Spleen (tissue), 11 donors: Measurements from ENCODE around the gene SAMD14. TPM values are rescaled to one million over a fixed set of nuclear protein-coding genes. Genes with fewer than 3 reads are reported as not detected.

Experiments
- DNase-seq: peaks from one replicate; pipeline ENCODE4 v3.0.0-alpha.2; 2020
- H3K27ac ChIP-seq, 8 donors: fragments of 200-600 bp; sonication (generic) in 7 of 8; 1 replicate in 4 of 8; 2 replicates in 4 of 8; pipeline versions ENCODE4 v1.5.0 to v1.8.0; 2016 to 2021; ENCODE audit warnings: inconsistent platforms in 4 of 8, mild to moderate bottlenecking in 4 of 8, moderate library complexity in 1 of 8
- H3K27me3 ChIP-seq, 7 donors: fragments of 200-600 bp; sonication (generic) in 6 of 7; replicated peaks in 1 of 7; 1 replicate in 4 of 7; 2 replicates in 3 of 7; pipeline versions ENCODE4 v1.5.0 to v1.8.0; 2016 to 2021; ENCODE audit warnings: inconsistent platforms in 3 of 7, mild to moderate bottlenecking in 1 of 7
- H3K36me3 ChIP-seq, 6 donors: fragments of 200-600 bp; sonication (generic) in 5 of 6; 1 replicate in 4 of 6; 2 replicates in 2 of 6; pipeline versions ENCODE4 v1.5.0 to v1.8.0; 2016 to 2021; ENCODE audit warnings: inconsistent platforms in 2 of 6
- H3K4me1 ChIP-seq, 6 donors: fragments of 200-600 bp; sonication (generic) in 5 of 6; 1 replicate in 3 of 6; 2 replicates in 3 of 6; pipeline versions ENCODE4 v1.5.0 to v1.8.0; 2016 to 2021; ENCODE audit warnings: inconsistent platforms in 3 of 6
- H3K4me3 ChIP-seq, 8 donors: fragments of 200-600 bp; sonication (generic) in 7 of 8; 1 replicate in 4 of 8; 2 replicates in 4 of 8; pipeline versions ENCODE4 v1.5.0 to v1.8.0; 2016 to 2021; ENCODE audit warnings: inconsistent platforms in 4 of 8, mild to moderate bottlenecking in 4 of 8, moderate library complexity in 2 of 8
- H3K9me3 ChIP-seq, 8 donors: fragments of 200-600 bp; sonication (generic) in 7 of 8; 1 replicate in 4 of 8; 2 replicates in 4 of 8; pipeline versions ENCODE4 v1.5.0 to v1.8.0; 2016 to 2021; ENCODE audit warnings: inconsistent platforms in 4 of 8
- POLR2A ChIP-seq, 3 donors: fragments of 450-650 bp; IDR thresholded peaks; one replicate each; pipeline ENCODE4 v1.5.1; 2017; ENCODE audit warnings: antibody characterized with exemption in 3 of 3, mild to moderate bottlenecking in 1 of 3
- POLR2AphosphoS5 ChIP-seq, 3 donors: sonication (generic); formaldehyde crosslinking; IDR thresholded peaks; one replicate each; pipeline ENCODE4 v1.5.1; 2017; ENCODE audit warnings: antibody characterized with exemption in 3 of 3
- WGBS, 5 donors: extraction: QIAGEN DNeasy Blood & Tissue Kit in 3 of 5; methylation state at CpG; one replicate each; pipeline versions ENCODE4 v1.1.5 to v1.1.7; 2013 to 2018; 5-methylcytosine and 5-hydroxymethylcytosine counted together
- intact Hi-C: fragments of 100-400 bp; cut with DNase I; formaldehyde crosslinking; loops from one replicate; pipeline ENCODE4 v1.15.0; 2023; ENCODE audit warnings: low total_unique reads
- polyA plus RNA-seq, 3 donors: library from polyadenylated mRNA; stranded (reverse); fragments of 200-250 nt; gene quantifications; one replicate each; pipeline ENCODE4 v1.2.1, GENCODE V29; 2013
- total RNA-seq, 7 donors: library from RNA; depleted of rRNA in 3 of 7; stranded (reverse); fragments of >200 nt in 3 of 7; fragmentation: NEBNext Ultra II Directional in 4 of 7; extraction: Animal tissue kit (Norgen Biotek cat#: 25700) in 4 of 7; gene quantifications; one replicate each; pipeline versions ENCODE4 v1.1.0 to v1.2.1, GENCODE V29; 2016 to 2021
- TF ChIP-seq, protein P1 (sequence below), 11 experiments: fragments of 200-600 bp in 7 of 11; fragments of 450-650 bp in 4 of 11; sonication (generic) in 4 of 11; IDR thresholded peaks in 8 of 11; conservative IDR thresholded peaks in 3 of 11; 1 replicate in 7 of 11; 2 replicates in 4 of 11; pipeline versions ENCODE4 v1.4.0 to v1.8.0; 2016 to 2021; ENCODE audit warnings: antibody characterized with exemption in 11 of 11, inconsistent platforms in 4 of 11, mild to moderate bottlenecking in 1 of 11
- donor health status: healthy with polysubstance abuse.
- donor health status: DM: no; HTN: no; CAD: no; lungs with moderate emphysema.
- donor health status: DM: no; HTN: no; CAD: no.
- donor health status: Bipolar disorder and iron deficiency.
- donor health status: healthy.
- donor health status: DM: no; HTN: no; CAD: no.
- donor health status: DM: yes; HTN: yes; CAD: no.

Gene SAMD14
- total and polyA plus RNA-seq, 10 donors = 1.1 to 7.5 (median 2.1) TPM

DNA sequence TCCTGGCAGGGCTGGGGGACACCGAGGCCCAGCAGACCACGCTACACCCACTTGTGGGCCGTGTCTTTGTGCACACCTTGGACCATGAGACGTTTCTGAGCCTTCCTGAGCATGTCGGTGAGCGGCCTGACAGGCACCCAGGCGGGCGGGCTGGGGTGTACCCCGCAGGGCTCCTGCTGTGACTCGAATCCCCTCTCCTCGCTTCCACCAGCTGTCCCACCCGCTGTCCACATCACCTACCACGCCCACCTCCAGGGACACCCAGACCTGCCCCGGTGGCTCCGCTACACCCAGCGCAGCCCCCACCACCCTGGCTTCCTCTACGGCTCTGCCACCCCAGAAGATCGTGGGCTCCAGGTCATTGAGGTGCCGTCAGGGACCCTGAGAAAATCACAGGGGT is 37.4 kb upstream of the SAMD14 start:
- Histone ChIP-seq H3K36me3 (no peaks in the 10 kb centered on the region), H3K4me3 (no peak overlapping the region), H3K4me1 (peaks cover 0 to 39% (median 26%) of the 10 kb centered on the region in 6 donors), H3K27me3 (peaks cover 0 to 7% (median 0%) of the 10 kb centered on the region in 7 donors), H3K9me3 (no peaks in the 10 kb centered on the region), H3K27ac (no peak overlapping the region)
- intact Hi-C loops = no loop called here
- TF ChIP-seq, protein P1, sequence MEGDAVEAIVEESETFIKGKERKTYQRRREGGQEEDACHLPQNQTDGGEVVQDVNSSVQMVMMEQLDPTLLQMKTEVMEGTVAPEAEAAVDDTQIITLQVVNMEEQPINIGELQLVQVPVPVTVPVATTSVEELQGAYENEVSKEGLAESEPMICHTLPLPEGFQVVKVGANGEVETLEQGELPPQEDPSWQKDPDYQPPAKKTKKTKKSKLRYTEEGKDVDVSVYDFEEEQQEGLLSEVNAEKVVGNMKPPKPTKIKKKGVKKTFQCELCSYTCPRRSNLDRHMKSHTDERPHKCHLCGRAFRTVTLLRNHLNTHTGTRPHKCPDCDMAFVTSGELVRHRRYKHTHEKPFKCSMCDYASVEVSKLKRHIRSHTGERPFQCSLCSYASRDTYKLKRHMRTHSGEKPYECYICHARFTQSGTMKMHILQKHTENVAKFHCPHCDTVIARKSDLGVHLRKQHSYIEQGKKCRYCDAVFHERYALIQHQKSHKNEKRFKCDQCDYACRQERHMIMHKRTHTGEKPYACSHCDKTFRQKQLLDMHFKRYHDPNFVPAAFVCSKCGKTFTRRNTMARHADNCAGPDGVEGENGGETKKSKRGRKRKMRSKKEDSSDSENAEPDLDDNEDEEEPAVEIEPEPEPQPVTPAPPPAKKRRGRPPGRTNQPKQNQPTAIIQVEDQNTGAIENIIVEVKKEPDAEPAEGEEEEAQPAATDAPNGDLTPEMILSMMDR (IDR thresholded peaks at IDR 0.05 in 8 of 11, conservative IDR thresholded peaks at IDR 0.05 in 3 of 11) = no peak
- TF ChIP-seq POLR2AphosphoS5 (IDR thresholded peaks at IDR 0.05) (no peak), POLR2A (IDR thresholded peaks at IDR 0.05) (no peak)
- no peak for DNase-seq
- 84 to 93% (median 90%) methylated on average over 17 to 19 of the region's 19 CpGs for WGBS, 5 donors

DNA sequence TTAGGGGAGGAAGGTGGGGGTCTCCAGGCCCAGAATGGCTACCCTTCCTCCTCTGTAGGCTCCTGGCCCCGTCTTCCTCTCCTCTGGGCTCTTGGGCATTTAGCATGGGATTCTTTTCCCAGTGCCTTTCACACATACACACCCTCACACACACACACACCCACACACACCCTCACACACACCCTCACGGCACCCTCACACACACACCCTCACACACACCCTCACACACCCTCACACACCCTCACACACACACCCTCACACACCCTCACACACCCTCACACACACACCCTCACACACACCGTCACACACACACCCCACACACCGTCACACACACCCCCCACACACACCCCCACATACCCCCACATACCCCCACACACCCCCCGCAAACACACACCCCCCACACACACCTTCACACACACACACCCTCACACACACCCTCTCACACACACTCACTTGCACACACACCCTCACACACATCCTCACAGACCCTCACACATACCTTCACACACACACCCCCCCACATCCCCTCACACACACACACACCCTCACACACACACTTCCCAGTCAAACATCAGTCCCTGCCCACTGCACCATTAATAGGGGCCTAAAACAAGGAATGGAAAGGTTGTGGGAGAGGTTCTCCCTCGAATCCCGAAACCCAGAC is 36.7 kb upstream of the SAMD14 start:
- no peak overlapping the region for H3K27ac ChIP-seq
- peaks cover 0 to 7% (median 0%) of the 10 kb centered on the region in 7 donors for H3K27me3 ChIP-seq
- no peak overlapping the region for H3K4me3 ChIP-seq
- intact Hi-C loops = no loop called here
- no peaks in the 10 kb centered on the region for H3K36me3 ChIP-seq
- no peaks in the 10 kb centered on the region for H3K9me3 ChIP-seq
- H3K4me1 ChIP-seq = peaks cover 4 to 46% (median 34%) of the 10 kb centered on the region in 6 donors
- TF ChIP-seq POLR2A (IDR thresholded peaks at IDR 0.05) (no peak), POLR2AphosphoS5 (IDR thresholded peaks at IDR 0.05) (no peak)
- TF ChIP-seq, protein P1 (IDR thresholded peaks at IDR 0.05 in 8 of 11, conservative IDR thresholded peaks at IDR 0.05 in 3 of 11) = no peak
- WGBS, 5 donors = 68 to 93% (median 82%) methylated on average over 6 to 7 of the region's 7 CpGs
- DNase-seq = no peak

DNA sequence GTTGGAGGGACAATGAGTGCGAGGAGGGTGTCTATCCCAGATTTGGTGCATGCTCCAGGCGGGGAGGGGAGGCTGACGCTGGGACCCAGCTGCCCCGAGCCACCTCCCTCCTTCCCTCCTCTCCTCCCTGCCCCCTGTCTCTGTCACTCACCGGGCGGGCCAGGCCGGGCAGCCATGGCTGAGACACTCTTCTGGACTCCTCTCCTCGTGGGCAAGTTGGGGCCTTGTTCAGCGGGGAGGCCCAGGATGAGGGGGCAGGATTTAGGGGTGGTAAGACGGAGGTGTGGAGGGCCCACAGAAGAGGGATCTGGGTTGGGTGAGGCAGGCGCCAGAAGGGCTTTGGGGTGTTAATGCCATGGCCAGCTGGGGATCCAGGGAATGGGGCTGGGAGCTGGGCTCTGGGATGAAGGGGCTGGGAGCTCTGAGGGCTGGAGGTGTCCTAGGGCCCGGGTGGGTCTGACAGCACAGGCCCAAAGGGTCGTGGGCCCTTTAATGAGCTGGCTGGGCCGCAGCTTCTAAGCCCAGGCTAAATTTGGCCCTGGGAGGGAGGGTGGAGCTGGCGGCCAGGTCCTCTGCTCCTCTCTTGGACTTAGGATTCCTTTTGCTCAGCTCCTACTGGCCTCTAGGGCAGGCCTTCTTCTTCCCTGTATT is 36.0 kb upstream of the SAMD14 start, which contains the start of gene SGCA:
SGCA (plus strand) TSS at position 139 of the 651 bp plus-strand sequence; CDS start at position 175, 36 bp downstream.
- 68 to 80% (median 76%) methylated on average over 14 to 15 of the region's 15 CpGs for WGBS, 5 donors
- no peak for TF ChIP-seq POLR2A (IDR thresholded peaks at IDR 0.05)
- no peak for TF ChIP-seq POLR2AphosphoS5 (IDR thresholded peaks at IDR 0.05)
- TF ChIP-seq, protein P1 (IDR thresholded peaks at IDR 0.05 in 8 of 11, conservative IDR thresholded peaks at IDR 0.05 in 3 of 11) = no peak
- H3K27ac ChIP-seq = peak within 1 kb of the TSS in 1 of 8 donors; percentile 7
- H3K4me1 ChIP-seq = peaks cover 4 to 53% (median 39%) of the 10 kb centered on the region in 6 donors
- H3K27me3 ChIP-seq = peaks cover 0 to 7% (median 0%) of the 10 kb centered on the region in 7 donors
- no peak within 1 kb of the TSS for H3K4me3 ChIP-seq
- no peaks in the 10 kb centered on the region for H3K9me3 ChIP-seq
- intact Hi-C loops = no loop called here
- no peaks in the 10 kb centered on the region for H3K36me3 ChIP-seq
- DNase-seq = peak; percentile 73

DNA sequence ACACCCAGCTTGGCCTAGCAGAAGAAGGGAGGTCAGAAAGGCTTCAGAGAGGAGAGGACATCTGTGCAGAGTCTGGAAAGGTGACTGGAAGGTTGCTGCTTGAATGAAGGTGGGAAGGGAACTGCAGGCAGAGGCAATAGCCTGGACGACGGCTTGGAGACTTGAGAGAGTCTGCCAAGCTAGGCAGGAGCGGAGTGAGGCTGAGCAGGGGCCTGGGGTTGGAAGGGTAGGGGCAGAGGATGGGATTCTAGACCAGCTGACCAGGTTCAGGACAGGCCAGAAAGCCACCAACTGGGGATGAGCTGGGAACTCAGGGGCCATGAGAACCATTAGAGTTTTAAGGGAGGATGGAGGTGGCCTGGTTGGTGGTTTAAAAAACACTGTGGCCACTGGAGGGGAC is 35.5 kb upstream of the SAMD14 start:
- Histone ChIP-seq H3K36me3 (no peaks in the 10 kb centered on the region), H3K4me1 (peaks cover 4 to 58% (median 43%) of the 10 kb centered on the region in 6 donors), H3K27ac (peak overlapping the region in 1 of 8 donors; percentile 7), H3K9me3 (no peaks in the 10 kb centered on the region), H3K27me3 (peaks cover 0 to 9% (median 0%) of the 10 kb centered on the region in 7 donors), H3K4me3 (no peak overlapping the region)
- DNase-seq = no peak
- WGBS, 5 donors = 79 to 94% (median 91%) methylated on average over 3 of the region's 3 CpGs
- intact Hi-C loops = no loop called here
- TF ChIP-seq POLR2A (IDR thresholded peaks at IDR 0.05) (no peak), POLR2AphosphoS5 (IDR thresholded peaks at IDR 0.05) (no peak)
- TF ChIP-seq, protein P1 (IDR thresholded peaks at IDR 0.05 in 8 of 11, conservative IDR thresholded peaks at IDR 0.05 in 3 of 11) = no peak
